HCT116 (cell line): ENCODE results near the gene C9orf43.

Experiments used
- CEBPB ChIP-seq: IDR thresholded peaks from 2 replicates; pipeline ENCODE4 v1.6.1; 2012; ENCODE audit warnings: low read depth
- CTCF ChIP-seq, 3 experiments: fragments of 200-600 bp in 1 of 3; sonication (generic) in 1 of 3; IDR thresholded peaks in 2 of 3; conservative IDR thresholded peaks in 1 of 3; 2 replicates each; pipeline ENCODE4 v1.5.1; 2012 to 2017; ENCODE audit warnings: low read depth in 2 of 3, low read length in 2 of 3, antibody characterized with exemption in 1 of 3, borderline replicate concordance in 1 of 3, control low read depth in 1 of 3, mild to moderate bottlenecking in 1 of 3, mixed read lengths in 1 of 3, mixed run types in 1 of 3, moderate library complexity in 1 of 3; ENCODE audit not compliant: insufficient read depth in 1 of 3
- ELF1 ChIP-seq: IDR thresholded peaks from 2 replicates; pipeline ENCODE4 v1.6.1; 2012; ENCODE audit warnings: low read depth, borderline replicate concordance
- EZH2phosphoT487 ChIP-seq: fragments of 200-600 bp; IDR thresholded peaks from 2 replicates; pipeline ENCODE4 v1.6.1; 2018; ENCODE audit warnings: antibody characterized with exemption, borderline replicate concordance
- JUND ChIP-seq: IDR thresholded peaks from 2 replicates; pipeline ENCODE4 v1.6.1; 2012
- POLR2A ChIP-seq: IDR thresholded peaks from 2 replicates; pipeline ENCODE4 v1.7.0; 2011; ENCODE audit warnings: borderline replicate concordance; ENCODE audit not compliant: insufficient read depth, insufficient read length; ENCODE audit errors: extremely low read depth
- RAD21 ChIP-seq: IDR thresholded peaks from 2 replicates; pipeline ENCODE4 v1.6.1; 2012; ENCODE audit warnings: low read depth, mild to moderate bottlenecking

DNA sequence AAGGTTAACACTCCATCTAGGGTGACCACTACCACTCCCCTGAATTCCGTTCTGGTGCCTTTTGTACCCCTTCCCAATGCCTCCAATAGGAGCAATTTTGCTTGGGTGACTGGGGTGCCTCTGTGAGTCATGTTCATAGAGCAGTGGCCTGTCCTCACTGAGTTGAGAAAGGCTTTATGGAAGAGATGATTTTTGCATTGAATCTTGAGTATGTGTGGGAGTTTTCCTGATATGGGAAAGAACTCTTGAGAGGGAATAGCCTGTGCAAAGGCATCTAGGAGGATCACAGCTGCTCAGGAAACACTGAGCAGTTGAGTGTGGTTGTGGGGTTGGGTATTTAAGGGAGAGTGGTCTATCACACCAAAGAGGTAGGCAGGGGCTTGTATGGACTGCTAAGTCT is 16.2 kb downstream of the C9orf43 start:
- TF ChIP-seq POLR2A (no peak), CEBPB (no peak), CTCF (IDR thresholded peaks at IDR 0.05 in 2 of 3, conservative IDR thresholded peaks at IDR 0.05 in 1 of 3; ENCODE audit: borderline replicate concordance in 1 of 3, insufficient read depth in 1 of 3, low read depth in 2 of 3, low read length in 2 of 3) (no peak), ELF1 (no peak), JUND (no peak), EZH2phosphoT487 (no peak), RAD21 (no peak)
